ENCODE measurements around the gene EPHB2.

EPHB2 gene

DNA sequence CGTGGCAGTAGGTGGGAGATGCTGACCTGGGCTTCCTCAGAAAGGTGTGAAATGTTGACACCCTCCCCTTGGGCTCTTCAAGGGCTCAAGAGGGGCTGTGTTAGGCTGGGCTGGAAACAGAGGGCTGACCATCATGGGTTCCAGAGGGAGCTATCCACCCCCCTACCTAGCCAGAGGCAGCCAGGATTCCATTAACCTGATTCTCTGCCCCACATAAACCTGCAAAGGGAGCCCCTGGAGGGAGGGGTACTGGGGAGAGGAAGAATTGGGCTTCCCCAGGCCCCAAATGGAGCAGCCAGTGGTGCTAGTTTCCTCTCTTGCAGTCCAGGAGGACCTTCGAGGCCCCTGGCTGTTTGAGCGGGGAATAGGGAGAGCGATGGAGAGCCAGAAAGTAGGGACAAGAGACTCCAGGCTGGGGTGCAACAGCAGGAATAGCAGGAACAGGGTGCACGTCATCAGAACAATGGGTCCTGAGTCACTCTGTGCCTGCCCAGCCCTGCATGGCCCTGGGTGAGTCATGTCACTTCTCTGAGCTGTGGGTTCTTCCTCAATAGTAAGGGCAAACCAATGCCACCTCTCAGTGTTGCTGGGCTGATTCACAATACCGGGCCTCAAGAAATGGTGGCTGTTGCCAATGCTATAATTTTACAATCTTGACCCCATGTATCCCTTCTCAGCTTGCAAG lies 121.2 kb downstream of the EPHB2 start:
- TF ChIP-seq TCF12 (IDR thresholded peaks at IDR 0.05; ENCODE audit: low read depth), result 0 out of 2 replicates have a peak, but pooled peaks have one; percentile 23
- TF ChIP-seq YY1 (IDR thresholded peaks at IDR 0.05; ENCODE audit: low read depth), result peak; percentile 45; the same call in 1 of the 2 replicates
- TF ChIP-seq, protein P1, sequence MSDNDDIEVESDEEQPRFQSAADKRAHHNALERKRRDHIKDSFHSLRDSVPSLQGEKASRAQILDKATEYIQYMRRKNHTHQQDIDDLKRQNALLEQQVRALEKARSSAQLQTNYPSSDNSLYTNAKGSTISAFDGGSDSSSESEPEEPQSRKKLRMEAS (IDR thresholded peaks at IDR 0.05), result peak; percentile 35
- no peak for TF ChIP-seq ZBTB7A (IDR thresholded peaks at IDR 0.05; ENCODE audit: low read depth)

DNA sequence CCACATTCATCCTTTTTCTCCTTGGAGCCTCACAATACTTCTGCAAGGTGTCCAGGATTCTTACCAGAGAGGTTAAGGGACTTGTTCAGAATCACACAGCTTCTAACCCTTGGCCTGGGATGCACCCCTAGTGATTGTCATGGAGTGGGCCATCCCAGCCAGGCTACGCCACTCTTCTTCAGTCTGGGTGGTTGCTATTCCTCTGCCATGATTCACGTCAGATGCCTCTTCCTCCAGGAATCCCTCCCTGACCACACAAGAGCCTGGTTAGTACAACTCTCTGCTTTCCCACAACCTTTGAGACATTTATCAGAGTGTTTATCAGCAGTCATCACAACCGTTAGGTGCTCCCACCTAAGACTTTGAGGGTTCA lies 121.8 kb downstream of the EPHB2 start:
- TF ChIP-seq TAF1 (IDR thresholded peaks at IDR 0.05; ENCODE audit: low read depth) (no peak), EGR1 (IDR thresholded peaks at IDR 0.05) (no peak), TCF12 (IDR thresholded peaks at IDR 0.05; ENCODE audit: low read depth) (no peak), CREB1 (IDR thresholded peaks at IDR 0.05; ENCODE audit: low read depth) (no peak), CEBPB (IDR thresholded peaks at IDR 0.05) (no peak), RAD21 (IDR thresholded peaks at IDR 0.05; ENCODE audit: low read depth) (no peak), EP300 (IDR thresholded peaks at IDR 0.05; ENCODE audit: borderline replicate concordance) (no peak), USF1 (IDR thresholded peaks at IDR 0.05) (no peak), REST (IDR thresholded peaks at IDR 0.05; ENCODE audit: low read depth) (no peak), TEAD4 (IDR thresholded peaks at IDR 0.05) (no peak), ZBTB7A (IDR thresholded peaks at IDR 0.05; ENCODE audit: low read depth) (no peak)
- TF ChIP-seq, protein P1 (IDR thresholded peaks at IDR 0.05), result no peak

DNA sequence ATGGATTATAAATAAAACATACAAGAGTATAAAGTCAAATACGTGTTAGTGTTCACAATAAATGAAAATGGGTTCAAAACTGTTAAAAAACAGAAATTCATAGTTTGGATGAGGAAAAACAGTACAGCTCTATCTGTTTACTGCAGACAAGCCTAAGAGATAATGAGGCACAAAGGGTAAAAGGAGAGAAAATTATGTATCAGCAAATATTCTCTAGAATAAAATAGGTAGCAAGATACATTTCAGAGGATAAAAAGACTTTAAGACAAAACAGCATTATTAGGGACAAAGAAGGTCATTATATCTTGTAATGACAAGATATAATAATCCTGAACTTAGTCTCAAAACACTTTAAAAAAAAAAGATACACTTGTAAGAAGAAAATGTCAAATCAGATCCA lies 123.1 kb downstream of the EPHB2 start:
- no peak for TF ChIP-seq FOXM1 (IDR thresholded peaks at IDR 0.05; ENCODE audit: borderline replicate concordance, low read depth)

DNA sequence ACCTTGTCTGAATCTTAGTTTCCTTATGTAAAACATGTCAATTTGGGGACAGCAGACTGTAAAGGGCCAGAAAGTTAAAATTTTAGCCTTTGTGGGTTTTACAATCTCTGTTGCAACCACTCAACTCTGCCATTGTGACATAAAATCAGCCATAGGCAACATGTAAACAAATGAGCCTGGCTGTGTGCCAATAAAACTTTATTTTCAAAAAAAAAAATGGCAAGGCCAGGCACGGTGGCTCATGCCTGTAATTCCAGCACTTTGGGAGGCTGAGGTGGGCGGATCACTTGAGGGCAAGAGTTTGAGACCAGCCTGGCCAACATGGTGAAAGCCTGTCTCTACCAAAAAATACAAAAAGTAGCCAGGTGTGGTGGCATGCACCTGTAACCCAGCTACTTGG lies 123.8 kb downstream of the EPHB2 start:
- peak; percentile 70 for TF ChIP-seq NFIC (IDR thresholded peaks at IDR 0.05)

GRCh38 chr1:22835636-22836319 lies 125.1 kb downstream of the EPHB2 start:
- no peak for TF ChIP-seq CEBPB (IDR thresholded peaks at IDR 0.05)

GRCh38 chr1:22836850-22837249 lies 126.2 kb downstream of the EPHB2 start:
- TF ChIP-seq NFIC (IDR thresholded peaks at IDR 0.05), result no peak
- TF ChIP-seq EP300 (IDR thresholded peaks at IDR 0.05; ENCODE audit: borderline replicate concordance), result no peak
- TF ChIP-seq USF1 (IDR thresholded peaks at IDR 0.05), result no peak
- no peak for TF ChIP-seq YY1 (IDR thresholded peaks at IDR 0.05; ENCODE audit: low read depth)
- TF ChIP-seq EGR1 (IDR thresholded peaks at IDR 0.05), result no peak

GRCh38 chr1:22837332-22837731 lies 126.7 kb downstream of the EPHB2 start:
- TF ChIP-seq ZBTB7A (IDR thresholded peaks at IDR 0.05; ENCODE audit: low read depth) (no peak), TAF1 (IDR thresholded peaks at IDR 0.05; ENCODE audit: low read depth) (no peak), FOXM1 (IDR thresholded peaks at IDR 0.05; ENCODE audit: borderline replicate concordance, low read depth) (no peak), RAD21 (IDR thresholded peaks at IDR 0.05; ENCODE audit: low read depth) (no peak), TEAD4 (IDR thresholded peaks at IDR 0.05) (no peak), YY1 (IDR thresholded peaks at IDR 0.05; ENCODE audit: low read depth) (no peak)

DNA sequence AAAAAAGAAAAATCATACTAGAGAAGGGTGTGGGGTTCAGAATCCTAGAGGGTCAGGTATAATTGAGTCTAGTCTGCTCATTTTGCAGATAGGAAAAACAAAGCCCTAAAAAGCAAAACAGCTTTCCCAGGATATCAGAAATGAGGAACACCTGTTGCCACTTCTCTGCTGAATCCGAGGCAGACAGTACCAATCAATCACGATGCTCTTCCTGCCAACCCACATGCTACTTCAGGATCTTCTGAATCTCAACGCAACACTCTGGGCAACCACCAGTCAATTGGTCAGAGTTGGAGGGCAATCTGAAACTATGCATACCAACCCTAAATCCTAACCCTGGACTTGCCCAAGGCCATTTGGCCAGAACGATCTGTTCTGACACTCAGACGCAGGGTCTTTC lies 128.3 kb downstream of the EPHB2 start:
- TF ChIP-seq, protein P1 (IDR thresholded peaks at IDR 0.05), result no peak
- TF ChIP-seq CREB1 (IDR thresholded peaks at IDR 0.05; ENCODE audit: low read depth) (no peak), TEAD4 (IDR thresholded peaks at IDR 0.05) (no peak), REST (IDR thresholded peaks at IDR 0.05; ENCODE audit: low read depth) (no peak), NFIC (IDR thresholded peaks at IDR 0.05) (no peak), YY1 (IDR thresholded peaks at IDR 0.05; ENCODE audit: low read depth) (no peak), FOXM1 (IDR thresholded peaks at IDR 0.05; ENCODE audit: borderline replicate concordance, low read depth) (no peak), TCF12 (IDR thresholded peaks at IDR 0.05; ENCODE audit: low read depth) (no peak)

All from Ishikawa (cell line).